Umbilical cord (tissue), 2 donors: Measurements from ENCODE around the gene PIK3C2G. TPM values are rescaled to one million over a fixed set of nuclear protein-coding genes. Genes with fewer than 3 reads are reported as not detected.

ENCODE experiments used
- DNase-seq: peaks from one replicate; pipeline ENCODE4 v3.0.0-alpha.2; 2015; ENCODE audit warnings: low spot score
- total RNA-seq: library from RNA; depleted of rRNA; stranded (reverse); fragments of >200 nt; gene quantifications from one replicate; pipeline ENCODE4 v1.2.3, GENCODE V29; 2014; ENCODE audit warnings: low replicate concordance; ENCODE audit not compliant: insufficient read depth

Gene PIK3C2G
- total RNA-seq, 1 donor from 2014 or later: 8.7 TPM

- DNase-seq: peak; percentile 57
Measured at GRCh38 chr12:18562531-18562930, 301.2 kb downstream of the PIK3C2G start.

GRCh38 chr12:18564306-18564705 is 303.0 kb downstream of the PIK3C2G start:
- DNase-seq: no peak

- DNase-seq: no peak
Measured at GRCh38 chr12:18567787-18568186, 306.5 kb downstream of the PIK3C2G start.

DNA sequence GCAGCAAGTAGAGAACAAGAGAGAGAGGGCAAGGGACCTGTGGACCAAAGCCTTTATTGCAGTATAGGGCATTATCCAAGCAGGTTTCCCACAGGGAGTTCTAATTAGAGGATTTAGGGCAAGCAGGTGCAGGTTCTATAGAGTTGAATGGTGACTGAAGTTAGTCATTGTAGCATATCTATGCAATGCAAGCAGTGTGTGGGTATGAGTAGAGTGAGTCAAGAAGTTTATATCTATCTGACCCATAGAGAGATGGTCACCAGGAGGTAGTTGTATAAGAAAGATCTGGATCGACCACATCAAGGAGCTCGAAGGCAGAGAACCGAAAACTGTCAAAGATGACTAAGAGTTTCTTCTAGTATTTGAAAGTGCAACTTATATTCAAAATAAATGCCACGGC is 309.2 kb downstream of the PIK3C2G start:
- no peak for DNase-seq

DNA sequence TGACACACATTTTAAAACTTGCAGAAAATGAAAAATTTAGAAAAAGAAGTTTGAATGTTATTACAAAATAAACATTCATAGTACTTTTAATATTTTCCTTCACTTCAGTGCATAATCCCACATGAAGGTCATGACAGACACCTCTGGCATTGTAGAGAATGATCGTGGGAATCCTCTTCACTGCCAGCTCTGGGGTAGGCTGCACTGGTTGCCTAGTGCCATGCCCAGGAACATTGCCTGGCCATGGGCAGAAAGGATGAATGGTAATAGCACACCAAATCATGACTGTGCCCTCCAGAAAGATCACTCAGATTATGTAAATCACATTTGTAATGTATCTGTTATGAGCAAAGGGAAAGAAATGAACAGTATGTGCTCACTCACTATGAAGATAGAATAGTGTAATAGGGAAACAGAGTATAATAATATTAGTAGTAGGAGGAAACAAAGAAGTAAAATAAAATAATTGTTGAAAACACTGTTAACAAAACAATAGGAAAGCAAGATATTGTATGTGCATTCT is 314.8 kb downstream of the PIK3C2G start:
- DNase-seq: no peak

- DNase-seq: no peak
Measured at GRCh38 chr12:18576648-18577047, 315.3 kb downstream of the PIK3C2G start.

- no peak for DNase-seq
Measured at GRCh38 chr12:18578191-18578590, 316.9 kb downstream of the PIK3C2G start.

GRCh38 chr12:18580291-18580690 is 319.0 kb downstream of the PIK3C2G start:
- peak; percentile 83 for DNase-seq

DNA sequence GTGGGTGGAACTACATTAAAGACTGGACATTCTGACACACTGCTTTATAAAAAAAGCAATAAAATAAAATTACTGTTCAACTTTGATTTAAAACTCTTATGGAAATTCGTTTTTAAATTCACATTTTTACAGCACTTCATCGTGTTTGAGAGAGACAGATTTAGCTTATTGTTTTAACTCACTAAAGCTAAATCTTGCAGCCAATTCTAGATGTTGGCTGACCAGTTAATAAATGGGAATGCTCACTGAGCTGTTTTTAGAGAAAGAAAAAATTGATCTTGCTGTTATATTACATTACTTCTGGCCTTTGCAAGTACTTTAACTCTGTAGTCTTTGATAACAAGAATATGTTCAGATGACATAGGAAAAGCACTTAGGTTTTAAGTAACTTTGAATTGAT is 319.4 kb downstream of the PIK3C2G start:
- no peak for DNase-seq

- no peak for DNase-seq
Measured at GRCh38 chr12:18581232-18581962, 320.1 kb downstream of the PIK3C2G start.

DNA sequence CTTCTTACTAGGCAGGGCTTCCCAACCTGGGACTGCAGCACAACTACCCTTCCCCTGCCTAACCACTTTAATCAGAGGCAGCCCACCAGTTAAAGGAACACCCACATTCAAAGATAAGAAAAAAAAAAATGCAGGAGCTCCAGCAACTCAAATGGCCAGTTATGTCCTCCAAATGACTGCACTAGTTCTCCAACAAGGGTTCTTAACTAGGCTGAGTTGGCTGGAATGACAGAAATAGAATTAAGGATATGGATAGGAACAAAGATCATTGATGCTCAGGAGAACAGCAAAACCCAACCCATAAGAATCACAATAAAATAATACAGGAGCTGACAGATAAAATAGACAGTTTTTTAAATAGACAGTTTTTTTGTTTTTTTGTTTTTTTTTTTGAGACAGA is 322.3 kb downstream of the PIK3C2G start:
- no peak for DNase-seq

- no peak for DNase-seq
Measured at GRCh38 chr12:18586581-18586980, 325.3 kb downstream of the PIK3C2G start.

GRCh38 chr12:18589316-18589715 is 328.0 kb downstream of the PIK3C2G start:
- DNase-seq: no peak

DNA sequence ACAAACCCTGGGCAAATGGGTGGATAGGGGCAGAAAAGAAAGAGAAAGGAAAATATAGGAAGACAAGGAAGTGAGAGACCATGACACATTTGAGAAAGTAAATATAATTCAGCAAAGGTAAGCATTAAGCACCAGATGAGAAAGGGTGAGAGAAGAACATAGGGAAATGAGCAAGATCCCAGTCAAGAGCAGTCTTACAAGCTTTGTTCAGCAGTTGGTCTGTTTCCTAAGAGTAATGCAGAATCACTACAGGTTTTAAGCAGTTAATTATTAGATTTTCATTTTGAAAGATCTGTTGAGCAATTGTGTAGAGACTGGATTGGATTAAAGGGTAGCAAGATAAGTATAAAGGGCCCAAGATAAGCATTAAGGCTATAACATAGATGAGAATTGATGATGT is 330.2 kb downstream of the PIK3C2G start:
- DNase-seq: no peak

DNA sequence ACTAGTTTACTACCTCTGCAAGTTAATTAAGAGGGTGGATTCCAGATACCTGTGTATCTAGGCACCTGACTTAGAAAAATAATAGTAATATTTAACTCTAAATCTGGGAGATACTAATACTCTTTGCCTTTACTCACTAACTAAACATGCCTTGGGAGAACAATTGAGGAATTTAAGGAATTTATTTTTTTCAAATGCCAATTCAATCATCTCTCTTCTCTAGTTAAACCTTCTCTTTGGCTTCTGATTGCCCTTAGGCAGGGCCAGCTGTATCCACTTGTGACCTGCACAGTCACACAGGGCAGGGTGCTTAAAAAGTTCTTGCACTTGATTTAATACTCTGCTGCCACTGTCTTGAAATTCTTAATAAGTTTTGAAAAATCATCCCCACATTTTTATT is 334.1 kb downstream of the PIK3C2G start:
- no peak for DNase-seq

DNA sequence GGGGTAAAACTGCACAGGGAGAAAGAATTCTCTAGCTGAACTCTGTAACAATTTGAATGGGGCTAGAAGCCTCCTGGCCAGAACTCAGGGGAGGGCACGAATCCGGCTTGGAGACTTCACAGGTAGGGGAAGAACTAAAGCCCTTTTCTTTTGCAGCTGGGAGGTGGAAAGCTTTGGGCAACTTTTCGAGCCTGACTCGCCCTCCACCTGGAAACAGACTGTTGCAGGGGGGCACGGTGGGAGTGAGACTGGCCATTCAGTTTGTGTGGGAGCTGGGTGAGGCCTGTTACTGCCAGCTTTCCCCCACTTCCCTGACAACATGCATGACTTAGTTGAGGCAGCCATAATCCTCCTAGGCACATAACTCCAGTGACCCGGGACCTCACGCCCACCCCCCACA is 340.6 kb downstream of the PIK3C2G start:
- no peak for DNase-seq

GRCh38 chr12:18612971-18613370 is 351.7 kb downstream of the PIK3C2G start:
- no peak for DNase-seq

DNA sequence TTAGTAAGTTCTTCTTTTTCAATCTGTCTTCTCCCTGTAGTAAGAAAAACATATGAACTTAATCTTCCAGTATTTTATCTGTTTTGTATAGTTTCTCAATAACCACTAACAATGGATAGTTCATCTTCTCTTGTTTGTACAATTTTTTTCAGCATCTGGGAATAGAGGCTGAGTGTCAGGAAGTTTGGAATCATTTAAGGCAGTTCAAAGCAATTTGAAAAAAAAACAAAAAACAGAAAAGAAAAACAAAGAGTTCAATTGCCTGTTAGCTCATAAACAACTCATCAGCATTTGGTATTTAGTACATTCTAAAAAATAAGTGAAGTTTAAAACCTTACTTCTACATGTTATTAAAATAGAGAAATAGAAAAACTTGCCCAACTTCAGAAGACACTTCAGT is 359.7 kb downstream of the PIK3C2G start:
- DNase-seq: no peak

DNA sequence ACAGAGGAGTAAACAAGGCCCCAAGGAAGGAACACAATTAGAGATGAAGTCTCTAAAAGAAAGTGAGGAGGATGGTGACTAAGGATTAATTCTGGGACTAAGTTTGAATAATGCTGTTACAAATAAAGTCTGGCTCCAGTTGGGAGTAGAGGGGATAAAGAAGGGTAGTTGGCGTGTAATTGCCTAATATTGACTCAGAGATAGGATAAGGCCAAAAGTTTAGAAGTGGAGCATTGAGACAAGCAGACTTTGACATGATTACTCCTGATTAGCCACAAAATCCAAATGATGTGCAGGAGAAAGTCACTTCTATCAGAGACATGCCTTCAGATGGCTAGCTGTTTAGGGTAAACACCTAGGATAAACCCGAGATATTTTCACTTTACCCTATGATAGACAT is 368.1 kb downstream of the PIK3C2G start:
- DNase-seq: no peak

DNA sequence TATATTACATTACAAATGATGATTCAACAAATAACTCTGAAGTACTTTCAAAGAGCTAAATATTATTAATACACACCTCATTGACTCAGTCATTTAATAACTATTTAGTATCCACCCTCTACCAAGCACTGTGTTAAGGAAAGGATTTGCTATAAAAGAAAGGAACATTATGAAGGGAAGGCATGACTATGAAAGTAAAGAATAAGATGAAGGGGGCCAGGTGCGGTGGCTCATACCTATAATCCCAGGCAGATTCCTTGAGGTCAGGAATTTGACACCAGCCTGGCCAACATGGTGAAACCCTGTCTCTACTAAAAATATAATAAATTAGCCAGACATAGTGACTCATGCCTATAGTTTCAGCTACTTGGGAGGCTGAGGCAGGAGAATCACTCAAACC is 368.6 kb downstream of the PIK3C2G start:
- no peak for DNase-seq

DNA sequence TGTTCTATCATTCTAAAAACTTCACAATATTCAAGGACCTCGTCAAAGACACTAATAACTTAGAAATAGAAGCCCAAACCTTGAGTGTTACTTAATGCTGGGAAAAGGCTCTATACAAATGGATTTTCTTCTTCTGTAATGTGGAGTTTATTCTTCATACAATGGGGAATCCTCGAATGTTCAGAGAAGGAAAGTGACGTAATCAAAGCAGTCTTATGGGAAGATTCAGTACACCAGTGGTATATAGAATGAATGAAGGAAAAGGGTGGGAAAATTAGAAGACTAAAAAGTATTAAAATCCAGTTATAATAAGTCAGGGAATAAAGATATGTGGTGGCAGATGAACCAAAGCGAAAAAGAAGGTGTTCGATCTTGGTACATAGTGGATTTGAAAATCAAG is 370.0 kb downstream of the PIK3C2G start:
- DNase-seq: no peak

- DNase-seq: no peak
Measured at GRCh38 chr12:18632848-18633247, 371.5 kb downstream of the PIK3C2G start.

GRCh38 chr12:18634382-18634781 is 373.1 kb downstream of the PIK3C2G start:
- no peak for DNase-seq
